Mesangial cell (primary cell): ENCODE data around the gene MCTP1. TPM values are rescaled to one million over a fixed set of nuclear protein-coding genes. Genes with fewer than 3 reads are reported as not detected.

Source experiments
- total RNA-seq: library from RNA; depleted of rRNA; stranded (reverse); fragments of >200 nt; gene quantifications from 2 replicates; pipeline ENCODE4 v1.2.3, GENCODE V29; 2015

MCTP1 gene
- total RNA-seq = 17.9 and 23.7 TPM in 2 replicates

DNA sequence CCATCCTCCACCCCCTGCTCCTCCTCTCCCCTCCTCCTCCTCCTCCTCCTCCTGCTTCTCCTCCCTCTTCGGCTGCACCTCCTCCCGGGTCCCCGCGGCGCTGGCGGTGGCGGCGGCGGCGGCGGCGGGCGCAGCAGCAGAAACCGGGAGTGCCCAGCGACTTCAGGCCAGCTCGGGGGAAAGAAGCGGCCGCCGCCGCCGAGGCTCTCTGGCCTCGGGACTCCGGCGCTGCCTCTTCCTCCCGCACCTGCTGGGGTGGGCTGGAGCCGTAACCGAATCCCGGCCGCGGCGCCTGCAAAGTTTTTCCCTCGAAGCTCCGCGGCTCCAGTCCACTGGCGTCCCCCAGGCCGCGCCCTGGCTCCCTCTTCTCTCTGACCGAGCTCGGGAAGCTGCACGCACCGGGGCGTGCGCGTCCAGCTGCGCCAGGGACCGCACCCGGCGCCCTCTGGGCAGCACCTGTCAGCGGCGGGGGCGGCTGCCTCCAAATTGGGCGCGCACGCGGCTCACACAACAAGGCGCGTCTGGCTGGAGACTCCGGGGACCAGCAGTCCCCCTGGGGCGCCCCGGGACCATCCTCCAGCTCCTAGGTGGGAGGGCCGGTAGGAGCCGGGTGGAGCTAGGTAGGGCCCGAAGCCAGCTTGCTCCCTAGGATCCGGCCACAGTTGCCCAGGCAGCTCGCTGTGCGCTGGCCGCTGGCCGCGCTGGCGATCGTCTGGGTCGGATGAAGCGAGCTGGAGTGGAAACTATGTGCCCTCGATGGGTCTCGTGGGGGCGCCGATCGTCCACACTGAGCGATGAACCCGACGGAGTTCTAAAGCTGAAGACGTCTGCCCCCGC lies at the start of gene MCTP1:
Gene MCTP1 (minus strand): TSS at position 523 of the 837 bp plus-strand sequence.

Other genes starting within 250 kb of the MCTP1 start
- not detected in 2 replicates for gene FAM81B, start 106.3 kb upstream of the MCTP1 start, total RNA-seq